ENCODE data around the gene GALNT1. TPM values are rescaled to one million over a fixed set of nuclear protein-coding genes. Genes with fewer than 3 reads are reported as not detected.

GALNT1 gene
- total RNA-seq, 4 donors from 2014 or later, result 40.2 to 47.9 (median 45.0) TPM

DNA sequence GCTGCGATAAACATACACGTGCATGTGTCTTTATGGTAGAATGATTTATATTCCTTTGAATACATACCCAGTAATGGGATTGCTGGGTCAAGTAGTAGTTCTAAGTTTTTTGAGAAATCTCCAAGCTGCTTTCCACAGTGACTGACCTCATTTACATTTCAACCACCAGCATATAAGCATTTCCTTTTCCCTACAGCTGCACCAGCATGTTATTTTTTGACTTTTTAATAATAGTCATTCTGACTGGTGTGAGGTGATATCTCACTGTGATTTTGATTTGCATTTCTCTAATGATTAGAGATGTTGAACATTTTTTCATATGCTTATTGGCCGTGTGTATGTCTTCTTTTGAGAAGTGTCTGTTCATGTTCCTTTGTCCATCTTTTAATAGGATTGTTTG is 22.8 kb downstream of the GALNT1 start:
- DNase-seq (no peak), ATAC-seq (no peak)
- Histone ChIP-seq H3K9me3 (peaks cover 0 to 8% (median 0%) of the 10 kb centered on the region in 3 donors), H3K4me1 (peaks cover 7 to 26% of the 10 kb centered on the region in 2 donors), H3K27ac (no peak overlapping the region), H3K4me3 (no peak overlapping the region), H3K36me3 (no peaks in the 10 kb centered on the region), H3K27me3 (no peaks in the 10 kb centered on the region)
- intact Hi-C loops (cut with DNase I; ENCODE audit: low total_unique reads), result no loop called here
- in situ Hi-C loops (cut with MboI; ENCODE audit: low sequenced_read_pairs in 4 of 4), result no loop called here
- TF ChIP-seq, protein P1, sequence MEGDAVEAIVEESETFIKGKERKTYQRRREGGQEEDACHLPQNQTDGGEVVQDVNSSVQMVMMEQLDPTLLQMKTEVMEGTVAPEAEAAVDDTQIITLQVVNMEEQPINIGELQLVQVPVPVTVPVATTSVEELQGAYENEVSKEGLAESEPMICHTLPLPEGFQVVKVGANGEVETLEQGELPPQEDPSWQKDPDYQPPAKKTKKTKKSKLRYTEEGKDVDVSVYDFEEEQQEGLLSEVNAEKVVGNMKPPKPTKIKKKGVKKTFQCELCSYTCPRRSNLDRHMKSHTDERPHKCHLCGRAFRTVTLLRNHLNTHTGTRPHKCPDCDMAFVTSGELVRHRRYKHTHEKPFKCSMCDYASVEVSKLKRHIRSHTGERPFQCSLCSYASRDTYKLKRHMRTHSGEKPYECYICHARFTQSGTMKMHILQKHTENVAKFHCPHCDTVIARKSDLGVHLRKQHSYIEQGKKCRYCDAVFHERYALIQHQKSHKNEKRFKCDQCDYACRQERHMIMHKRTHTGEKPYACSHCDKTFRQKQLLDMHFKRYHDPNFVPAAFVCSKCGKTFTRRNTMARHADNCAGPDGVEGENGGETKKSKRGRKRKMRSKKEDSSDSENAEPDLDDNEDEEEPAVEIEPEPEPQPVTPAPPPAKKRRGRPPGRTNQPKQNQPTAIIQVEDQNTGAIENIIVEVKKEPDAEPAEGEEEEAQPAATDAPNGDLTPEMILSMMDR (IDR thresholded peaks at IDR 0.05 in 4 of 5, conservative IDR thresholded peaks at IDR 0.05 in 1 of 5), result no peak
- TF ChIP-seq POLR2A (IDR thresholded peaks at IDR 0.05), result no peak

GRCh38 chr18:35605686-35606417 is 24.3 kb downstream of the GALNT1 start:
- intact Hi-C loops (cut with DNase I; ENCODE audit: low total_unique reads), result no loop called here
- in situ Hi-C loops (cut with MboI; ENCODE audit: low sequenced_read_pairs in 4 of 4), result no loop called here

GRCh38 chr18:35609236-35609635 is 27.7 kb downstream of the GALNT1 start:
- no peak for DNase-seq
- no peaks in the 10 kb centered on the region for H3K9me3 ChIP-seq
- H3K27ac ChIP-seq, result no peak overlapping the region
- intact Hi-C loops (cut with DNase I; ENCODE audit: low total_unique reads), result no loop called here
- no peak overlapping the region for H3K4me3 ChIP-seq
- no peak for ATAC-seq
- in situ Hi-C loops (cut with MboI; ENCODE audit: low sequenced_read_pairs in 4 of 4), result no loop called here
- TF ChIP-seq, protein P1 (IDR thresholded peaks at IDR 0.05 in 4 of 5, conservative IDR thresholded peaks at IDR 0.05 in 1 of 5), result no peak
- TF ChIP-seq POLR2A (IDR thresholded peaks at IDR 0.05), result no peak
- H3K4me1 ChIP-seq, result peaks cover 38 to 49% of the 10 kb centered on the region in 2 donors
- H3K27me3 ChIP-seq, result no peaks in the 10 kb centered on the region
- H3K36me3 ChIP-seq, result no peaks in the 10 kb centered on the region

More at GRCh38 chr18:35605686-35606417, 24.3 kb downstream of the GALNT1 start:
- no peak overlapping the region for H3K4me3 ChIP-seq
- no peaks in the 10 kb centered on the region for H3K27me3 ChIP-seq
- peaks cover 0 to 8% (median 0%) of the 10 kb centered on the region in 3 donors for H3K9me3 ChIP-seq
- TF ChIP-seq, protein P1 (IDR thresholded peaks at IDR 0.05 in 4 of 5, conservative IDR thresholded peaks at IDR 0.05 in 1 of 5), result no peak
- no peak for TF ChIP-seq POLR2A (IDR thresholded peaks at IDR 0.05)
- no peak for ATAC-seq
- H3K36me3 ChIP-seq, result no peaks in the 10 kb centered on the region
- DNase-seq, result no peak
- no peak overlapping the region for H3K27ac ChIP-seq
- peaks cover 22 to 41% of the 10 kb centered on the region in 2 donors for H3K4me1 ChIP-seq

DNA sequence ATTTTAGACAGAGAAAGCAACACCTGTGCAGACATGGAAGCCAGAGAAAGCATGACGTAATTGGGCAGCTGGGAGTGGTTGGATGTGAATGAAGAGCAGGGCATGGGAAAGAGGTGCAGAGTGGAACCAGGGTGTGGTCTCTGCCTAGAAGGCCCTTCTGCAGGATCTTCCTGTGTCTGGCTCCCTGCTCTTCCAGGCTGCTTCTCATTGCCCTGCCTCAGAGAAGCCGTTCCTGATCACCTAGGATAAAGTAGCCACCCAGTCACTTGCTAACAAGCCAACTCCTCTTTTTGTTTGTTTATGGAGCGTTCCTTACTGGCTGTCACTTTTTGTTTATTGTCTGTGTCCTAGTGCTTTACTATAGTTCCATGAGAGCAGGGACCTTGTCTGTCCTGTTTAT is 28.5 kb downstream of the GALNT1 start:
- no peak for ATAC-seq

More for the DNA sequence above, 28.5 kb downstream of the GALNT1 start:
- Histone ChIP-seq H3K27ac (no peak overlapping the region), H3K4me1 (peaks cover 38 to 55% of the 10 kb centered on the region in 2 donors), H3K4me3 (no peak overlapping the region), H3K27me3 (no peaks in the 10 kb centered on the region), H3K36me3 (no peaks in the 10 kb centered on the region), H3K9me3 (no peaks in the 10 kb centered on the region)
- no peak for DNase-seq
- in situ Hi-C loops (cut with MboI; ENCODE audit: low sequenced_read_pairs in 4 of 4) (no loop called here), intact Hi-C loops (cut with DNase I; ENCODE audit: low total_unique reads) (no loop called here)
- TF ChIP-seq, protein P1 (IDR thresholded peaks at IDR 0.05 in 4 of 5, conservative IDR thresholded peaks at IDR 0.05 in 1 of 5), result no peak
- TF ChIP-seq POLR2A (IDR thresholded peaks at IDR 0.05), result no peak

Measured in gastrocnemius medialis (tissue), 4 donors.